Dendritic cell treated with granulocyte-macrophage colony-stimulating factor and Interleukin-4, amounts not matched to agents 40 ng/mL and 50 ng/mL, for 4 days (primary cell): ENCODE data around the gene GPHB5.
"Not testable (repeated sequence)": the region's sequence is repeated elsewhere in the genome, so short reads cannot be mapped to it uniquely, and the experiment has no call there.

Experiments
- H3K27ac Mint-ChIP-seq: one replicate; pipeline ENCODE4 v1.8.0; 2022; ENCODE audit warnings: mild to moderate bottlenecking, mixed read lengths
- H3K27me3 Mint-ChIP-seq: one replicate; pipeline ENCODE4 v1.8.0; 2022; ENCODE audit warnings: mild to moderate bottlenecking, mixed read lengths
- H3K36me3 Mint-ChIP-seq: one replicate; pipeline ENCODE4 v1.8.0; 2022; ENCODE audit warnings: low read depth, mixed read lengths
- H3K4me1 Mint-ChIP-seq: one replicate; pipeline ENCODE4 v1.8.0; 2022; ENCODE audit warnings: low read depth, mixed read lengths
- H3K4me3 Mint-ChIP-seq: one replicate; pipeline ENCODE4 v1.8.0; 2022; ENCODE audit warnings: mild to moderate bottlenecking, moderate library complexity, mixed read lengths
- H3K9me3 Mint-ChIP-seq: one replicate; pipeline ENCODE4 v1.8.0; 2022; ENCODE audit warnings: mixed read lengths
- intact Hi-C: fragments of 100-400 bp; cut with micrococcal nuclease; formaldehyde crosslinking; loops from one replicate; pipeline ENCODE4 v1.15.0; 2022

GPHB5 gene

DNA sequence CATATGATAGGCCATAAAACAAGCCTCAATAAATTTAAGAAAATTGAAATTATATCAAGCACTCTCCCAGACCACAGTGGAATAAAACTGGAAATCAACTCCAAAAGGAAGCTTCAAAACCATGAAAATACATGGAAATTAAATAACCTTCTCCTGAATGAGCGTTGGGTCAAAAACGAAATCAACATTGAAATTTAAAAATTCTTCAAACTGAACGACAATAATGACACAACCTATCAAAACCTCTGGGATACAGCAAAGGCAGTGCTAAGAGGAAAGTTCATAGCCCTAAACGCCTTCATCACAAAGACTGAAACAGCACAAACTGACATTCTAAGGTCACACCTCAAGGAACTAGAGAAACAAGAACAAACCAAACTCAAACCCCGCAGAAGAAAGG lies 14.3 kb downstream of the GPHB5 start:
- H3K9me3 Mint-ChIP-seq, intact Hi-C loops, H3K27me3 Mint-ChIP-seq: not testable (repeated sequence)

DNA sequence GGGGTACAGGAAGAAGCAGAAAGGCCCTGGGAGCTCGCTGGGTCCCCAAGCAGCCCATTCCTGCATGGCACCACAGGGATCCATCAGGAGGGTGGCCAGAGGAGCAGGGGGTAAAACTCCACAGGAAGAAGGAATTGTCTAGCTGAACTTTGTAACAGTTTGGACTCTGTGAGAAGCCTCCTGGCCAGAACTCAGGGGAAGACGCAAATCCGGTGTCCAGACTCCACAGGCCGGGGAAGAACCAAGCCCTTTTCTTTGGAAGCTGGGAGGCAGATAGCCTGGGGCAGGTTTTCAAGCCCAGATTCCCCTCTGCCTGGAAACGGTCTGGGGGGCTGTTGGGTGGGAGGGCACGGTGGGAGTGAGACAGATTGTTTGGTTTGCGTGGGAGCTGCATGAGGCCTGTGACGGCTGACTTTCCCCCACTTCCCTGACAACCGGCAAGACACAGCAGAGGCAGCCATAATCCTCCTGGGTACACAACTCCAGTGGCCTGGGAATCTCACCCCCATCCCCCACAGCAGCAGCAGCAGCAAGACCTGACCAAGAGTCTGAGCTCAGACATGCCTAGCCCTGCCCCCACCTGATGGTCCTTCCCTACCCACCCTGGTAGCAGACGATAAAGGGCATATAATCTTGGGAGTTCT lies 16.7 kb downstream of the GPHB5 start:
- no peaks in the 10 kb centered on the region for H3K36me3 Mint-ChIP-seq
- H3K4me3 Mint-ChIP-seq = no peak overlapping the region
- intact Hi-C loops = no loop called here
- H3K4me1 Mint-ChIP-seq = no peaks in the 10 kb centered on the region
- H3K27me3 Mint-ChIP-seq = no peaks in the 10 kb centered on the region
- no peak overlapping the region for H3K27ac Mint-ChIP-seq
- H3K9me3 Mint-ChIP-seq = no peaks in the 10 kb centered on the region

More for the DNA sequence above, 14.3 kb downstream of the GPHB5 start:
- not testable (repeated sequence) for H3K36me3 Mint-ChIP-seq, H3K4me1 Mint-ChIP-seq, H3K4me3 Mint-ChIP-seq, H3K27ac Mint-ChIP-seq

DNA sequence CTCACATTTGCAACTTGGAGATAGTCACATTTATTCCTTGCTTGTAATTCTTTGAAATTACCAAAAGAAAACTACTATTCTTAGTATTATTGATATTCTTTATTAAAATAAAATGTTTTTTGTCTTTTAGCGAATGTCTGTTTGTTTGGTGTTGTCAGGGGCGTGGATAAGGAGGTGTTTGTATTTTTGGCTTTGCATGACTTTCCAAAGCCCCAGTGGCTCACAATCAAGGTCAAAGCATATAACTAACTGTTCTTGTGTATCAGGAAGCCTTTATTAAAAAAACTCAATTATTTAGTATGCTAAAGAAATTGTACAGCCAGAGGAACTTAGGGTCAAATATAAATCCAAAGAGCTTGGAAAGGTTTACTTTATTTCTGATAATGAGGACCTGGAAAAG lies 17.9 kb downstream of the GPHB5 start:
- intact Hi-C loops = no loop called here
- no peak overlapping the region for H3K4me3 Mint-ChIP-seq
- H3K27me3 Mint-ChIP-seq = no peaks in the 10 kb centered on the region
- no peaks in the 10 kb centered on the region for H3K9me3 Mint-ChIP-seq
- no peak overlapping the region for H3K27ac Mint-ChIP-seq
- no peaks in the 10 kb centered on the region for H3K4me1 Mint-ChIP-seq
- H3K36me3 Mint-ChIP-seq = no peaks in the 10 kb centered on the region

DNA sequence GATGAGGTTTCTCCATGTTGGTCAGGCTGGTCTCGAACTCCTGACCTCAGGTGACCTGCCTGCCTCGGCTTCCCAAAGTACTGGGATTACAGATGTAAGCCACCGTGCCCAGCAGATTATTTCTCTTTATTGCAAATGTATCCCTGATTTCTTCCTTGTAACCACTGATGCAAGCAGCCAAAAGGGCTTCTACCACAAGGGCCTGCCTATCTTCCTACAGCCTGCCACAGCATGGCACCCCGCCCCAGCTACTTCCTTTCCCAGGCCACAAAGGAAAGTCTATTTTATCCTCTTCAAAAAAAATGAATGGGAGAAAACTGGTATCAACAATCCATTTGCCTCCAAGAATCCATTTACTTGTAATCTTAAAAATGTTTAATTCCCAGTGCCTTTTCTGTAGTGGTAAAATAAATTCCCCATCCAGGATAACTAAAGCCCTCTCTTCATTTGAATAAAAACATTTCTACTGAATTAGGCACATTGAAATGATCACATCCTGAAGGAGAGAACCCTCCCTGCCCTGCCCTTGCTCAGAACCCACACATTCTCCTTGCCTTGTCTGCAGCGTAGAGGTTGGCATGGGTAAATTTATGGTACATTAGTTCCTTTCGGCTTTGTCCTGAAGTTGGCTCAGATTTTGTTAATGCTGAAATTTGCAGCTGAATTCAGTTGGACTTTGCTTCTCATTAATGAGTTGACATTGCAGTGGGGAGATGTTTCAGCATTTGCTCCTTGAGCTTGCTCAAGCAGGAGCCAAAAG lies 19.2 kb downstream of the GPHB5 start:
- intact Hi-C loops = no loop called here
- Mint-ChIP-seq H3K9me3 (no peaks in the 10 kb centered on the region), H3K27ac (no peak overlapping the region), H3K4me3 (no peak overlapping the region), H3K27me3 (no peaks in the 10 kb centered on the region), H3K4me1 (no peaks in the 10 kb centered on the region), H3K36me3 (no peaks in the 10 kb centered on the region)

DNA sequence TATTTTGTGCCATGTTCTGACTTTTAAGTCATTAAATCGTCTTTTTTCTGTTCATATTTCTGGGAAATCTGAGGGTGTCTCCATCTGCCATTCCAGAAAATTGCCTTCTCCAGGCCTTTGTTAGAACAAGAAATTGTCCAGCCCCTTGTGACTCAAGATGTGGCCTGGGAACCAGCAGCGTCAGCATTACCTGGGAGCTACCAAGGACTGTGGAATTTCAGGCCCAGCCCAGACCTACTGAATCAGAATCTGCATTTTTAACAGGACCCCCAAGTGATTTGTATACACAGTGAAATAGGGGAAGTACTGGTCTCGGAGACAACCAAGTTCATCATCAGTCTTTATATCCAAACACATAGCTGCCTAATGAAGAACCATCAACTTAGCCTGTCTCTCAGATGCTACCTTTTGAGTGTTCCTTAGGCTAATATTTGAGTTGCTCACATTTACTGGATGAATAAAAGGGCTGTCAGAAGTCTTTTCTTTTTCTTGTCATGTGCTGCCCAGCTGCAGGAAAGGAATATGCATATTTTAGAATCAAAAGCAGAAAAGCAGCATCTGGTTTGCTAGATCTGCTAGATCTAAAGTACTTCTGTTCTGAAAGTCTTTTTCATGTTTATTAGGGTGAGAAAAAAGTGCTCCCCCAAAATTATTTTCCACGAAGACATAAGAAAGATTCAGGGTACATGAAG lies 21.2 kb downstream of the GPHB5 start:
- Mint-ChIP-seq H3K36me3 (no peaks in the 10 kb centered on the region), H3K27me3 (no peaks in the 10 kb centered on the region), H3K4me3 (no peak overlapping the region), H3K9me3 (no peaks in the 10 kb centered on the region), H3K4me1 (no peaks in the 10 kb centered on the region), H3K27ac (no peak overlapping the region)
- intact Hi-C loops = no loop called here

DNA sequence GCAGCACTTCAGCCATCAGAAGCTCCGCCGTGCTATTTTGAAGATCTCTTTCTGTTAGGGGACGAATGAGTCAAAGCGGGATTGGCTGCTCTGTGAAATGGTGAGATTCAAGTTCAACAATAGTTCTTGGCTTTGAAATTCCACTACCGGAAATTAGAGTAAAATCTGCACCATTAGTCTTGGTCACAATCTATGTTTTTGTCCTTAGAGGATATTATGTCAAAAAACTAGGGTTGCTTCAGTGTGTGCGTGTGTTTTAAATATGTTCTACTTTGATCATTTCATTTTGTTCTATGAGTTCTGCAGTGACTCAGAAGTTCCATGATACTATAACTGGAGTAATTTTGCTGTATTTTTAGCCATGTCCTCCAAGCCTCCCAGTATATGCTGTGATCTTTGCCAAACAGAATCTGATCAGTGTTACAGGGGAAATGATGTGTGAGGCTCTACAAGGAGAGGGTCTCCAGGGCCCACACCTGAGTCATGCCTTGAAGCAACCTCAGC lies 22.6 kb downstream of the GPHB5 start:
- Mint-ChIP-seq H3K27ac (no peak overlapping the region), H3K4me1 (no peaks in the 10 kb centered on the region), H3K4me3 (no peak overlapping the region), H3K36me3 (no peaks in the 10 kb centered on the region), H3K27me3 (no peaks in the 10 kb centered on the region), H3K9me3 (no peaks in the 10 kb centered on the region)
- intact Hi-C loops = no loop called here

DNA sequence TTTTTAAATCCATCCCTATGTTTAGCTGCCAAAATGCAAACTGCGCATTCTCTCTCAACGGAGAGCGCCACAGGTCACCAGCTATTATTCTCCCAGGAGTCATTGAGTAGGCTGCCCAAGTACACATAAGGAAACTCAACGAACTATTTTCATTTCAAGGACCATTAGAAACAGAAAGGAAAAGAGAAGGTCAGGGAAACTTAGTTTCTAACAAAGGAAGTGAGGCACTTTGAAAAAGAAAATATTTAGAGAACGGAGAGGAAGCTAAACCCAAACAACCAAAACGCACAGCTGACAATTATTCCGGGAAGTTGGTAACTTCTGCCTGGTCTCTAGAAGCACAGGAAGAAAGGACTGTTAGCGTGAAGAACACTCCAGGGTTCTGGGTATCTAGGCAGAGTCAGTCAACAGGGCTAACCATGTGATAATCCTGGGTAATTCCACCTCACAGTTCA lies 23.5 kb downstream of the GPHB5 start:
- Mint-ChIP-seq H3K9me3 (no peaks in the 10 kb centered on the region), H3K36me3 (no peaks in the 10 kb centered on the region), H3K4me1 (no peaks in the 10 kb centered on the region), H3K27me3 (peaks cover 2% of the 10 kb centered on the region), H3K4me3 (no peak overlapping the region), H3K27ac (no peak overlapping the region)
- intact Hi-C loops = no loop called here

DNA sequence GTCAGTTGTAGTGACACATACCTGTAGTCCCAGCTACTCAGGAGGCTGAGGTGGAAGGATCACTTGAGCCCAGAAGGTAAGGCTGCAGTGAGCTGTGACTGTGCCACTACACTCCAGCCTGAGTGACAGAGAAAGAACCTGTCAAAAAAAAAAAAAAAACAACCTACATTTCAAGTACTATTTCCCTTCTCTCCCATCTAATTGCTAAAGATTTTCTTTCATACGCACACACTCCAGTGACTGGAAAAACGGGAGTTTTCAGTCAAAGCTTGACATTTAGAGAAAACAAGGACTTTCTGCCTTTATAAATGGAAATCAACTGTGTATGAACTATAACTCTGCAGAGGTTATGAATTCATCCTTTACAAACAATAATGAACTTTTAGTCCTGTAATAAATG lies 25.9 kb downstream of the GPHB5 start:
- Mint-ChIP-seq H3K27ac (no peak overlapping the region), H3K4me1 (no peaks in the 10 kb centered on the region), H3K36me3 (no peaks in the 10 kb centered on the region), H3K27me3 (peaks cover 2% of the 10 kb centered on the region), H3K4me3 (no peak overlapping the region), H3K9me3 (no peaks in the 10 kb centered on the region)
- intact Hi-C loops = no loop called here

DNA sequence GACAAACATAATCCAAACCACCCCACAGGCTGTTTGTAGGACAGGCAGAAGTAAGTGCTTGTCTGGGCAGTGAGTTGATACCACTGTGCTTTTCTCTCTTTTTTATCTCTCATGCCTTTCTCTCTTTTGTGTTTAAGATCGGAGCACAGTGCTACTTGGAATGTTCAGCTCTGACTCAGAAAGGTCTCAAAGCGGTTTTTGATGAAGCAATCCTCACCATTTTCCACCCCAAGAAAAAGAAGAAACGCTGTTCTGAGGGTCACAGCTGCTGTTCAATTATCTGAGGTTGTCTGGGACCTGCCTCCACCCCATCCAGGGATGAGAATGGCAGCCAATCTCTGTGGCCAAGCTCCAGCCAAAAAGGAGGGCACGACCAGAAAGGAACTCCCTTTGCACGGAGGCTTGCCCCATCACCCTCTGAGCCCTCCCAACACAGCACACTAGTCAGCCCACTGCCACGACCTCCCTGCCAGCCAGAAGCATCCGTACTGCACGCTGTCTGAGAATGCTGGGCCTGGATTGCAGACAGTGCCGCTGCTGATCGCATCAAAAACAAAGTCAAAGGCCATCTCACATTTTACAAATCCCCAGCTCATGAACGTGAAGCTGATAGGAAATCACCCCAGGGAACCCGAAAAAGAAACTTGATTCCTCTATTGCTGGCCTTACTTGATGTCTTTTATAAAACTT lies 27.8 kb downstream of the GPHB5 start:
- Mint-ChIP-seq H3K4me1 (no peaks in the 10 kb centered on the region), H3K4me3 (no peak overlapping the region), H3K27ac (no peak overlapping the region), H3K27me3 (peaks cover 2% of the 10 kb centered on the region), H3K36me3 (no peaks in the 10 kb centered on the region), H3K9me3 (no peaks in the 10 kb centered on the region)
- intact Hi-C loops = no loop called here

DNA sequence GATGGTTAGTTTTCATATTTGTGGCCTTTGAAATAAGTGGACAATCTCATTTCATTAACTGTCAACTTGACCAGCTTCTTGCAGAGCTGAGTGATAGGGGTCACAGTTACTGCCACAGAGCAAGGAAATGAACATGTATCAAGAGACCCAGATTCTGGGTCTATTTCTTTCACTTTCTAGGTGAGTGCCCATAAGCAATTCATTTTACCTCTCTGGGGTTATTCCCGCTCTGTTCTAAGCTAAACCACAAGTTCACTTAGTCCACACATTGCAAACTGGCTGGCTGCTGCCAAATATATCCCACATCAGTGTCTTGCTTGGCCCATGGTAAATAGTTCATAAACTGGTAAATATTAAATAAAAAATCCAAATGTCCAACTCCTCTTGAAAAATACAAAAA lies 29.9 kb downstream of the GPHB5 start:
- no peaks in the 10 kb centered on the region for H3K4me1 Mint-ChIP-seq
- no peaks in the 10 kb centered on the region for H3K9me3 Mint-ChIP-seq
- no peak overlapping the region for H3K4me3 Mint-ChIP-seq
- intact Hi-C loops = no loop called here
- no peak overlapping the region for H3K27ac Mint-ChIP-seq
- H3K36me3 Mint-ChIP-seq = no peaks in the 10 kb centered on the region
- H3K27me3 Mint-ChIP-seq = peaks cover 2% of the 10 kb centered on the region

DNA sequence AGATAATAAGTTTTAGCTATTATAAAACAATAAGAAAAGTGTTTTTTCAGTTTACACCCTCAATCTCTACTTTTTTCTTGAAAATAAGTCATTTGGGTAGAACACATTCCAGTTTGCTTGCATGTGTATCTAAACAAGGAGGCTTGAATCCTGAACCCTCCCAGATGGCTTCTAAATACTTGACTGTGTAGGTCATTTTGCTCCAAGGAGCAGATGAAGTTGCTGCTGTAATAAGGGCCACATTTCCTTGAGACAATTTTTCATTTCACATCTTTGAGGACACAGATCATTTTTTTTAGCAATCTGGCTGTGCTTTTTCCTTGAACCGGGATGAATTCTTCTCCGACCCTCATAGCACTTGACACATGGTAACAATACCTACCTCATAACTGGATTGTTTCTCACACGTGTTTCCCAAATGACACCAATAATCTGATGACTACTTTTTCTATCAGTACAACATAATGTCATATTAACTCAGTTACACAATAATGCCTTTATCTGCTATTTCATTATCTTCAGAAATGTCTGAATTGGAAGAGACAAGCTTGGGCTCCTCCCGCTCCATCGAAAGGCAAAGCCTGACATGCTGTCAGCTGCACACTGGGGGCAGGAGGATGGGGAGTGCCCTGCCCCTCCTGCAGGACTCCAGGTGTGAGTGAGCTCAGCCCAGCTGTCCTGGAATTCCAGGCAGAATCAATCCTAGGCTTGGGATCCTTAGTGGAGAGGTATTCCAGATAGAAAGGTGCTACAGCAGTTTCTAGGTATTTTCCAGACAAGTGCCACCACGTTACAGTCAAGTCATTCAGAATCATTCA lies 30.9 kb downstream of the GPHB5 start:
- H3K4me1 Mint-ChIP-seq = no peaks in the 10 kb centered on the region
- H3K27ac Mint-ChIP-seq = no peak overlapping the region
- intact Hi-C loops = no loop called here
- H3K9me3 Mint-ChIP-seq = no peaks in the 10 kb centered on the region
- no peak overlapping the region for H3K4me3 Mint-ChIP-seq
- no peaks in the 10 kb centered on the region for H3K36me3 Mint-ChIP-seq
- H3K27me3 Mint-ChIP-seq = peaks cover 2% of the 10 kb centered on the region

DNA sequence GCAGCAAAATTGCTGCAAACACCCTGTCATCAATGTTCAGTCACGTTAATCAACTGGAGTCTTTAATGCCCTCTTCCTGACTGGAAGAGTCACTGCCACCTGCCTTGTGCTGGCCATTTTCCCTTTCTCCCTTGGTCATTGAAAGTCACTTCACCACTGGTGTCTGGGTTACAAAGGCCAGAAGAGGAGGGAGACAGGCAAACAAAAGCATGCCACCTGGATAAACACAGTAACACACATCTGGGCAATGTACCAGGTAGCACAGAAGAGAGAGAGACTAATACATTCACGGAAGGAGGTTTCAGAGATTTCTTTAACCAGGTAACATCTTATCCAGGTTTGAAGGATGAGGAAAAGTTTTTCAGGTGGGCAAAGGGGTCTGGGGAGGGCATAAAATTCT lies 32.7 kb downstream of the GPHB5 start:
- Mint-ChIP-seq H3K27ac (no peak overlapping the region), H3K4me1 (no peaks in the 10 kb centered on the region), H3K27me3 (peaks cover 2% of the 10 kb centered on the region), H3K4me3 (no peak overlapping the region), H3K9me3 (no peaks in the 10 kb centered on the region), H3K36me3 (no peaks in the 10 kb centered on the region)
- intact Hi-C loops = no loop called here

DNA sequence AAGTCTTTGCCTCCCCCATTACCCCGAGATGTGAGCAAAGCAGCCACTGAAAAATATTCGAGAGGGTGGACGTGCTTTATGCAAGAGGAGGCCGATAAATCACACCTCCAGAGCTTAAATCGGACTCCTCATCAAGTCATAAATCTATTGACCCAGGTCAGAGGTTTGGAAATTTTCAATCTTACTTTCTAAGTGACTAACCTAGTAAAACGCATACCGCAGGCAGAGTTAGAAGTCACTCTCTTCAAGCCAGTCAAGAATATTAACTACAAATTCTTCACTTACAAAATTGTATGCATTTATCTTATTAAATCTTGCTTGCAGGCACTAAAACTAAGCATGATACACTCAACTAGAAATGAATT lies 34.9 kb downstream of the GPHB5 start:
- H3K27ac Mint-ChIP-seq = no peak overlapping the region
- H3K27me3 Mint-ChIP-seq = no peaks in the 10 kb centered on the region
- H3K4me3 Mint-ChIP-seq = no peak overlapping the region
- intact Hi-C loops = no loop called here
- H3K4me1 Mint-ChIP-seq = no peaks in the 10 kb centered on the region
- H3K9me3 Mint-ChIP-seq = no peaks in the 10 kb centered on the region
- no peaks in the 10 kb centered on the region for H3K36me3 Mint-ChIP-seq
